Erythroblast (primary cell): ENCODE data around the gene ALDH1A2.
"Not testable (repeated sequence)": the region's sequence is repeated elsewhere in the genome, so short reads cannot be mapped to it uniquely, and the experiment has no call there.

Experiments
- DNase-seq, 2 experiments: peaks; one replicate each; lab custom pipeline; 2025; lab: John Stamatoyannopoulos, UW
- GATA1 ChIP-seq: IDR thresholded peaks from 2 replicates; pipeline ENCODE4 v1.6.1; 2011; ENCODE audit warnings: low read depth, mild to moderate bottlenecking, control low read depth, low read length, moderate library complexity
- POLR2A ChIP-seq: IDR thresholded peaks from 2 replicates; pipeline ENCODE4 v1.6.1; 2011; ENCODE audit warnings: mild to moderate bottlenecking, low read length

ALDH1A2 gene

DNA sequence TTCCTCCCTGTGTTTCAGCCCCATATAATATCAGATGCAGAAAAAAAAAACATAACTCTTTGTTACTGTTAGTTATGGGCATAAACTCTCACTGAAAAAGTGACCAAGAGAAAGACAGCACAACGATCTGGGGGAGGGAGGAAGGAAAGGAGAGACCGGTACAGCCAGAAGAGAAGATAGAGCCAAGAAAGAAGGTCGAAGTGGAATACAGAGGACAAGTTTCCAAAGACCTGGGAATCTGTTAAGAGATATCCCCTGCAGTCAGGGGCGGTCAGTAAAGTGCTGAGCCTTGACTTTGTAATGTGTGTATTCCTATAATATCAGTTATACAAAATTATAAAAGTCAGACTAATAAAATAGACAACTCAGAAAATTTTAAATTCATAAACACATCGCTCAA, 3.3 kb downstream of the ALDH1A2 start:
- DNase-seq: no peak
- no peak for TF ChIP-seq GATA1
- no peak for TF ChIP-seq POLR2A

DNA sequence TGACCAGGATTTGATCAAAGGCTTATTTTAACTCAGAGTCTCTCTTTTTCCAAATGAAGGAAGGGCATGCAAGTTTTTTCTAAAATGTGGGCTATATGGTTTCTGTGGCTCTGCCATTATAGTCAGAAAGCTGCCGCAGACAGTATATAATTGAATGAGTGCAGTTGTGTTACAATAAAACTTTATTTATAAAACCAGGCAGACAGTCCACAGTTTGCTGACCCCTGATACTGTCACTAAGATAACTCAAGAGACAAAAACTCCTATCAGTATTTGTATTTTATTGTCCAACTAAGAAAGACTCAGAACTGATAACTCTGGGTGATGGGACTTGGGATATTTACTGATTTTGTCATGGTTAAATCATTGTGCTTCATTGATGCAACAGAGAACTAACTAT, 4.9 kb downstream of the ALDH1A2 start:
- DNase-seq: no peak
- no peak for TF ChIP-seq POLR2A
- no peak for TF ChIP-seq GATA1

DNA sequence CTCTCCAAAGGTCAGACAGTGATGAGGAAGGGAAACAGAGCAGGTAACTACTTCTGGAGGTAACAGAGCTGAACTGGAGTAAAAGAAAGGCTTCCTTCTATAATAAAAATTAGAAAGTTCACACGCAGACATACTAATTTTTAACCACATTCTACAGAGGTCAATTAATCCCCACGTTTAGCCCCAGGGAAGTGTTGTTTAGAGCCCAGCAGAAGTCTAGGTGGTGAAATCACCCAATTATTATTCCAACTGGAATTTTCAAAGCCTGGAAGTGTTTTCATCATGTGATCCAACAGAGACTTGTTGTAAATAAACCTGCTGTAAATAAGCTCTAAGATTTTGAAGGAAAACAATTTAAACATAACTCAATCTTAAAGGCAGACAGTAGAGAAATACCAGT, 6.8 kb downstream of the ALDH1A2 start:
- no peak for DNase-seq
- no peak for TF ChIP-seq POLR2A
- no peak for TF ChIP-seq GATA1

DNA sequence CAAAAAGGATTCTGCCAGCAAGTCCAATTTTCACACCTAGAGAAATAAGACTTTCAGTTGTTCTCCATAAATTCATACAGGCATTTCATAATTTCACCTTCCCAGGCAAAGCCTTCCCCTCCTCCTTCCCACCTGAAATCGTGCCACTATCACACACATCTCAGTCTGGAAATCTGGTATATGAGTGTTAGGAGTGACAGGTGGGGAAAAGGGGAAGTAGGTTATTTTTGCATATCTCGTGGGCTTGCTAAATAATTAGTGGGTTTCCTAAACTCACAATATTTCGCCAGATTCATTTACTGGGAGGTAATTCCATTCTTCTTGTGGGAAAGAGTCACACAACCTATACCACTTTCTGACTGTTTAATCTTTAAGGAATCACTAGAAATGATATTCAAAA, 7.4 kb downstream of the ALDH1A2 start:
- TF ChIP-seq GATA1: no peak
- TF ChIP-seq POLR2A: no peak
- DNase-seq: no peak

DNA sequence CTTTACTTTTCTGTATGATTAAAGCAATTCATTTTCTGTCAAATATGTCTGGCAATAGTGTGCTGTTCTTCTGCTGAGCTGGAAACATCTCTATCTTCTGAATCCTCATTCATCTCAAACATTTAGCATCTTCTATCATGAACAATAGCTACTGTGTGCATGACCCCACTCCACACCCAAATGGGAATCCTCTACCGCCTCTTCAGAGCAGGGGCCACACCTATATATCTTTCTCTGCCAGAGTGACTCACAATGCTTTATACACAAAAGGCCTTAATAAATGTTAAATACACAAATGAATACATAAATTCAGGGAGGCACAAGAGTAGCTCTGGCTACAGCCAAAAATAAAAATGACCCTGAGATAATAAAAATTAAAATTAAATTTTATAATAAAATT, 8.0 kb downstream of the ALDH1A2 start:
- TF ChIP-seq GATA1 (no peak), POLR2A (no peak)
- DNase-seq: no peak

DNA sequence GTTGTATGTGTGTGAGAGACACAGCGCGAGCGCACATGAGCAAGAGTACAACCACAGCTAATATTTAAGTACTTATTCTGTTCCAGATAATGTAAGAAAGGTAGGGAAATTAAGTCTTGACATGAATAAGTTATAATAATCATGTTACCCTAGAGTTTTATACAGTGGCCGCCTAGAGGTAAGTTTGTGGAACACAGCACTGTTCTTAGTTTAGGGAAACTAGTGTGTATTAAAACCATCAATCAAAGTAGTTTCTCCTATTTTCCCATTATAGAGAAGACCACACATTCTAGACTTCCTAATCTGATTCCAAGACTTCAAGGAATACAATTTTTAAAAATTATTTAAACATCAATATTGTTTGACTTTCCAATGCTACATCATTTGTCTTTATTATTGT, 9.5 kb downstream of the ALDH1A2 start:
- DNase-seq: no peak
- TF ChIP-seq GATA1 (no peak), POLR2A (no peak)

DNA sequence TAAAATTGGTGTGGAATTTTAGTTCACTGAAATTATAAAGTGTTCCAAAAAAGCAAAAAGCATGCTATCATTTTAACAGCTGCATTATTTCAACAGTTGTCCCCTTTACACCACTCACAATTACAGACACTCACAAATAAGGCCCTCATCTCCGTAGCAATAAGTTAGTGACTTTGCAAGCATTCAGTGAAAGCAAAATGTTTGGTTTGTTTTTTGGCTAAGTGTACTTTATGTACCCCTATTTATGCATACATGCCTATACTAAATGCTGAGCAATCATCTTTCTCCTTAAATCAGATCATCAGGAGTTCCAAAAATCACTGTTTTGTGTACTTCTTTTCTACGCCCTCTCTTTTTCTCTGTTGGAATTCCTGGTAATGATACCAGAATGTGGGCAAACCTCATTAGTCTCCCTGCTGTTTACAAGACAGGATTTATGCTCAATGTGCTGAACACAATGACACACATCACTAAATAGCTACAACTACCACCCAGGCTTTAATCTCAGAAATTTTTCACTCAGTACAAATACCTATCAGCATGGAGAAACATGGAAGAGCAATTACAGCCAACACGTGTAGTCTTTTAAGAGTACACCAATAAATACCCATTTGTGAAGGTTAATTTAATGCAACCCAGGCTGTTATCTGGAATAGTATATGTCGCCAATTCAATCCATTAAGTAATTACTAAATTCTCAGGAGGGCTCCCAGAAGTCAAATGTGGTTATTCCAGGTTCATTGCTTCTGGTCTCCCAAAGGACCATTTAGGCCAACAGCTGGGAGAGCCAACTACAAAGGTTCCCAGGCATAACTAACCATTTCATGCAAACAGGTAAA, 12.0 kb downstream of the ALDH1A2 start:
- DNase-seq: no peak
- no peak for TF ChIP-seq GATA1
- no peak for TF ChIP-seq POLR2A

DNA sequence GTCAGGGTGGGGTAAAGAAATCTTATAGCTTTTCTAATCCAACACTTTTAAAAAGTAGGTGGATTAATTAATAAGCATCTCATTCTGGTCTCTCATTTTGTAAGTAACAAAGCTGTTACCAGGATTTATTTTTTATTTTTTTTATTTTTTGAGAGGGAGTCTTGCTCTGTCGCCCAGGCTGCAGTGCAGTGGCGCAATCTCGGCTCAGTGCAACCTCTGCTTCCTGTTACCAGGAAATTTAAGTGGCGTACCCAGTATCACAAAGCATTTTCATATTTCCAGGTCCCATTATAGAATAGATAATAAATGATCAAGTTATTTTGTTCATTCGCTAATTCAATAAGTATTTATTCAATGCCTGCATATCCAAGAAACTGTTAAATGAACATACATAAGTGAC, 13.2 kb downstream of the ALDH1A2 start:
- DNase-seq: no peak
- TF ChIP-seq POLR2A (no peak), GATA1 (no peak)

DNA sequence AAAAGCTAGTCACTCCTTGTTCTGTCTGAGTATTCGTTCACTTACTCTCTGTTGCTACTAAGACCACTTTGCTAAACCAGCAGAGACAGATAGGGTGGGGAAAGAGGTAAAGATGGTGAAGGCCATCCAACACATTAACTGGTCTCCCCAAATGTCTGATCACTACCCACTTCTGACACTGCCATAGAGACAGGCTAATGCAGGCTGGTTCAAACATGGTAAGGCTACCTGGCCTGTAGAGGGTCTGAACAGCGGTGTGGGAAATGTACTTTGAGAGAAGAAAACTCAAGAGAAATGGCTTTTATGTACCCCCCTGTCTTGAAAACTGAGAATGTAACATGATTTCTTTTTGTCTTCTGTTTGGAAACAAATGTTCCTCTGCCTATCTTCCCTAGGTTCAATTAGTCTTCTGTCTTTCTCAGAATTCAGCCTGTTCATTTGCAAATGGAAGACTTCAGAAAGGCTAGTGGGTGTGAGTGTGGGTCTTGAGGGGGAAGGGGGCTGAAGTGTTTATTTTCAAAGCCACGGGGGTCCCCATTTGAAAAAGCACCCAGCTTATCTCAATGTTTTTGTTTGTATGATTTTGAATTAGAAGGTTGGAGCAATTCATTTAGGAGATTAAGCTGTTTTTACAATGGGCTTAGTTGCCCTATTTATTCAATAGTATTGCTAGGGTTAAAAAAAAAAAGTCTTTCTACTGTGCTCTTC, 15.8 kb downstream of the ALDH1A2 start:
- DNase-seq: no peak
- no peak for TF ChIP-seq GATA1
- no peak for TF ChIP-seq POLR2A

DNA sequence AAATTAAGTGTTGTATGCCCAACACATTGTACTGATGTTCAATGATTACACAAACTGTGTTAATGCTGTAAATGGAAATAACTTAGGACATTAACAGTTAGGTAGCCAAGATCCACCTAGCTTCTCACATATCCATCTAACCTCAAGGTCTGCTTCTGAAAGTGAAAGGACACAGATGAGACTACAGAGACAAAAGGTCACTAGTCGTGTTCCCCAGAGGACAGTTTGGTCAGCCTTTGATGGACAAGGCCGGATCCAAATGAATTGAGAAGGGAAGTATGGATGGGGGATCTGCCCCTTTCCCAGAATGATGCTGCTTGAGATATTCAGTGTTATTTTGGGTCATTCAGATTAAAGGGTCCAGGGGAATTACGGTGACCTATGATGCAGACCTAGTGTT, 17.2 kb downstream of the ALDH1A2 start:
- no peak for TF ChIP-seq GATA1
- TF ChIP-seq POLR2A: no peak
- no peak for DNase-seq

DNA sequence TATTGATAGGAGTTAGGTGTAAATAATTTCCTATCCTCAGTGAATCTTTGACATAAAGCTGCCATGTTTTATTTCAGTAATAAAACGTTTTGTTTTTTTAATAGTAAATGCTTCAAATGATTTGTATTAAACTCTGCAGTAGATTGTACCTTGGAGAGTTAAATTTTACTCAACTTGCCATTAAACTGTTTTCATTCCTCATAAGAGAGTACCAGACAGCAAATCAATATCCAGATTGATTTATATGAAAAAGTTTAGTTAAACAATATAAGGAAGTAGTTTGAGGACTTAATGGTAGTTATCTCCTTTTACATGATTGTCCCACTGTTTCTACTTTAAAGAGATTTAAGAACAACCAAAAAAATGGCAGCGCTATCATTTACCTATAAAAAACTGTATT, 18.4 kb downstream of the ALDH1A2 start:
- no peak for TF ChIP-seq GATA1
- TF ChIP-seq POLR2A: no peak
- no peak for DNase-seq

DNA sequence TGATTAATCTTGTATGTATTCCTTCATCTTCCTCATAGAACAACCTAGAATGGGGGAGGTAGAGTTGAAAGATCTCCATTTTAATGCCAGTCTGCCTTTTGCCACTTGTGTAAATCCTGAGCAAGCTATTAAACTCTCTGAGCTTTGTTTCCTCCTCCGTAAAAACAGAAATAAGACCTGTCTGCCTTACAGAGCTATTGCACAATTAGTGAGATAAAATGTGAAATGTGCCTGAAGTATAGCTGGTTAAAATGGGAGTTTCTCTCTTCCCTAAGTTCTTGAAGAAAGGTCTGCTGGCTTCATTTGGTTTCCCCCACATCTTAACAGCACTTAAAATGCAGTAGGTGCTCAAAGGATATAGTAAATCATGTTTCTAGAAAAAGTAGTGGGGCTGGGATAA, 19.0 kb downstream of the ALDH1A2 start:
- DNase-seq: no peak
- TF ChIP-seq GATA1 (no peak), POLR2A (no peak)

DNA sequence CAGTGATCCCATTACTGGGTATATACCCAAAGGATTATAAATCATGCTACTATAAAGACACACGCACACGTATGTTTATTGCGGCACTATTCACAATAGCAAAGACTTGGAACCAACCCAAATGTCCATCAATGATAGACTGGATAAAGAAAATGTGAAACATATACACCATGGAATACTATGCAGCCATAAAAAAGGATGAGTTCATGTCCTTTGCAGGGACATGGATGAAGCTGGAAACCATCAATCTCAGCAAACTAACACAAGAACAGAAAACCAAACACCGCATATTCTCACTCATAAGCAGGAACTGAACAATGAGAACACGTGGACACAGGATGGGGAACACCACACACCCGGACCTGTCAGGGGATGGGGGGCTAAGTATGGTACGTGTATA, 20.1 kb downstream of the ALDH1A2 start:
- DNase-seq: not testable (repeated sequence)

DNA sequence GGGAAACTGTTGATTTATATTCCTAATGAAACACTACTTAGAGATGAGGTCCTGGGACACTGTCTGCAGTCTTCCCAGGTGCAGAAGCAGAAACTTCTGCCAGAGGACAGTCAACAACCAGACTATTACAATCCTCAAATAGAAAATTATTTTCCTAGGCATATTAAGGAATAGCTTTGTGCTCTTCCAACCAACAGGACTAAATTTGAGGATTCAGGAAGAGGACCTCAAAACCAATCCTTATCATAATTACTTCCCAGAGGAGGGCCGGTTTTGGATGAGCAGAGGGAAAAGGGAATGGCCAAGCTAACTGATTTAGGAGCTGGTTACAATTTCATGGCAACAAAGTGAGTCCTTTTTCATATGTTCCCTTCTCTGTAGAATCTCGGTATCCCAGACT, 21.0 kb downstream of the ALDH1A2 start:
- no peak for DNase-seq
- TF ChIP-seq GATA1: no peak
- TF ChIP-seq POLR2A: no peak
